Measurements from ENCODE around the gene CCNI2.
"Not testable (repeated sequence)": the region's sequence is repeated elsewhere in the genome, so short reads cannot be mapped to it uniquely, and the experiment has no call there.

Gene CCNI2

GRCh38 chr5:132800545-132800944 is 53.3 kb downstream of the CCNI2 start:
- Mint-ChIP-seq H3K4me1 (no peaks in the 10 kb centered on the region), H3K27me3 (ENCODE audit: low read depth) (peaks cover 25% of the 10 kb centered on the region), H3K4me3 (no peak overlapping the region), H3K9me3 (peaks cover 4% of the 10 kb centered on the region), H3K27ac (no peak overlapping the region), H3K36me3 (ENCODE audit: low read depth) (no peaks in the 10 kb centered on the region)
- TF ChIP-seq CTCF (IDR thresholded peaks at IDR 0.05; ENCODE audit: unreplicated experiment in 3 of 3), result no peak

- Mint-ChIP-seq H3K4me3 (no peak overlapping the region), H3K9me3 (peaks cover 4% of the 10 kb centered on the region), H3K4me1 (no peaks in the 10 kb centered on the region), H3K27me3 (ENCODE audit: low read depth) (peaks cover 27% of the 10 kb centered on the region), H3K27ac (no peak overlapping the region), H3K36me3 (ENCODE audit: low read depth) (no peaks in the 10 kb centered on the region)
- TF ChIP-seq CTCF (IDR thresholded peaks at IDR 0.05; ENCODE audit: unreplicated experiment in 3 of 3), result no peak
Measured at GRCh38 chr5:132802044-132802684, 54.9 kb downstream of the CCNI2 start.

GRCh38 chr5:132802685-132803066 is 55.5 kb downstream of the CCNI2 start:
- H3K27ac Mint-ChIP-seq; H3K36me3 Mint-ChIP-seq (ENCODE audit: low read depth); H3K4me1 Mint-ChIP-seq; H3K9me3 Mint-ChIP-seq; H3K4me3 Mint-ChIP-seq: not testable (repeated sequence)
- H3K27me3 Mint-ChIP-seq (ENCODE audit: low read depth), result peaks cover 32% of the 10 kb centered on the region

Measured in nephron (organoid).